Measurements from ENCODE around the gene KCTD19. TPM values are rescaled to one million over a fixed set of nuclear protein-coding genes. Genes with fewer than 3 reads are reported as not detected.
A peak's percentile ranks its signal among the peaks of the same experiment; 100 is the strongest.

The KCTD19 gene
- total and polyA plus RNA-seq, 8 donors, result 0.03 to 3.3 (median 2.2) TPM; not detected in 5

DNA sequence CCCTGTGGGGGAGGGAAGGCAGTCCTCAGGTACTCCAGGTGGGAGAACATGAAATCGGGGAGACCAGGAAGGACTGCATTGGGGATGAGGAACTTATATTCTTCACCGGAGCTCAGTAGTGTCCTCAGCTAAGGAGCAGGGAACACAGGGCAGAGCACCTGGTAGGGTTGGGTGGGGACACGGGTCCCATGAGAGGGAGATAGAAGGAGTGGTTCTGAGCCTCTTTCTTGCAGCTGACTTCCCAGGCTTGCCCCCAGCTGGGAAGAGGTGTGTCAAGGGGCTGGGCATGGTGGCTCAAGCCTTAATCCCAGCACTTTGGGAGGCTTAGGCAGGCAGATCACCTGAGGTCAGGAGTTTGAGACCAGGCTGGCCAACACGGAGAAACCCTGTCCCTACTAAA, 81.4 kb downstream of the KCTD19 start:
- peak overlapping the region in 2 of 4 donors; percentile 83 to 85 for H3K4me3 ChIP-seq
- peaks cover 61 to 87% (median 77%) of the 10 kb centered on the region in 4 donors for H3K4me1 ChIP-seq
- TF ChIP-seq POLR2A (IDR thresholded peaks at IDR 0.05), result no peak
- TF ChIP-seq, protein P1, sequence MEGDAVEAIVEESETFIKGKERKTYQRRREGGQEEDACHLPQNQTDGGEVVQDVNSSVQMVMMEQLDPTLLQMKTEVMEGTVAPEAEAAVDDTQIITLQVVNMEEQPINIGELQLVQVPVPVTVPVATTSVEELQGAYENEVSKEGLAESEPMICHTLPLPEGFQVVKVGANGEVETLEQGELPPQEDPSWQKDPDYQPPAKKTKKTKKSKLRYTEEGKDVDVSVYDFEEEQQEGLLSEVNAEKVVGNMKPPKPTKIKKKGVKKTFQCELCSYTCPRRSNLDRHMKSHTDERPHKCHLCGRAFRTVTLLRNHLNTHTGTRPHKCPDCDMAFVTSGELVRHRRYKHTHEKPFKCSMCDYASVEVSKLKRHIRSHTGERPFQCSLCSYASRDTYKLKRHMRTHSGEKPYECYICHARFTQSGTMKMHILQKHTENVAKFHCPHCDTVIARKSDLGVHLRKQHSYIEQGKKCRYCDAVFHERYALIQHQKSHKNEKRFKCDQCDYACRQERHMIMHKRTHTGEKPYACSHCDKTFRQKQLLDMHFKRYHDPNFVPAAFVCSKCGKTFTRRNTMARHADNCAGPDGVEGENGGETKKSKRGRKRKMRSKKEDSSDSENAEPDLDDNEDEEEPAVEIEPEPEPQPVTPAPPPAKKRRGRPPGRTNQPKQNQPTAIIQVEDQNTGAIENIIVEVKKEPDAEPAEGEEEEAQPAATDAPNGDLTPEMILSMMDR (IDR thresholded peaks at IDR 0.05), result no peak
- TF ChIP-seq POLR2AphosphoS5 (IDR thresholded peaks at IDR 0.05), result no peak
- TF ChIP-seq EP300 (IDR thresholded peaks at IDR 0.05), result no peak
- peaks cover 0 to 24% (median 18%) of the 10 kb centered on the region in 3 donors for H3K27me3 ChIP-seq
- WGBS, 5 donors, result 68 to 76% (median 71%) methylated on average over 4 of the region's 4 CpGs
- H3K27ac ChIP-seq, result peak overlapping the region; percentile 87 to 95 (median 89)
- no peaks in the 10 kb centered on the region for H3K9me3 ChIP-seq
- intact Hi-C loops (cut with DNase I; ENCODE audit: low total_unique reads), result no loop called here
- H3K36me3 ChIP-seq, result no peaks in the 10 kb centered on the region
- DNase-seq, result no peak

- H3K27ac ChIP-seq, result peak overlapping the region; percentile 87 to 95 (median 89)
- 35 to 50% (median 49%) methylated on average over 5 of the region's 5 CpGs for WGBS, 5 donors
- DNase-seq, result peak; percentile 68 to 69
- peaks cover 62 to 93% (median 80%) of the 10 kb centered on the region in 4 donors for H3K4me1 ChIP-seq
- TF ChIP-seq, protein P1 (IDR thresholded peaks at IDR 0.05), result no peak
- TF ChIP-seq POLR2AphosphoS5 (IDR thresholded peaks at IDR 0.05), result peak in 2 of 3 donors; percentile 18 to 22
- peaks cover 0 to 2% (median 1%) of the 10 kb centered on the region in 4 donors for H3K36me3 ChIP-seq
- intact Hi-C loops (cut with DNase I; ENCODE audit: low total_unique reads), result no loop called here
- H3K27me3 ChIP-seq, result peaks cover 0 to 18% (median 13%) of the 10 kb centered on the region in 3 donors
- no peak overlapping the region for H3K4me3 ChIP-seq
- H3K9me3 ChIP-seq, result no peaks in the 10 kb centered on the region
These were observed 82.0 kb downstream of the KCTD19 start for GRCh38 chr16:67244387-67245185.

DNA sequence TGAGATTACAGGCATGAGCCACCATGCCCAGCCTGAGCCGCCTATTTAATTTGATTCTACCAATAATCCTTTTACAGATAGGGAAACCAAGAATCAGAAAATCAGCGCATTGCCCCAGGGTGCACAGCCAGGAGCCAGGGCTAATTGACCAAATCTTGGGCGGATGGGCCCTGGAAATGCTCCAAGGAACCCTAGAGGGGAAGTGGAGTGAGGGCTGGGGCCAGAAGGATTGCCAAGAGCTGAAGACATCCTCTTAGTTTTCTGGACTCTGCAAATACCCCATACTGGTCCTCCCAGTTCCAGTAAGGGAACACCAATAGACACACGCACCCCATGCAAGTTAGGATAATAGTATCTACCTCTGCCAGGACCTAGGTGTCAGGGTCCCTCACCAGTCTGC, 83.1 kb downstream of the KCTD19 start:
- TF ChIP-seq POLR2A (IDR thresholded peaks at IDR 0.05) (no peak), EP300 (IDR thresholded peaks at IDR 0.05) (no peak), POLR2AphosphoS5 (IDR thresholded peaks at IDR 0.05) (no peak)

DNA sequence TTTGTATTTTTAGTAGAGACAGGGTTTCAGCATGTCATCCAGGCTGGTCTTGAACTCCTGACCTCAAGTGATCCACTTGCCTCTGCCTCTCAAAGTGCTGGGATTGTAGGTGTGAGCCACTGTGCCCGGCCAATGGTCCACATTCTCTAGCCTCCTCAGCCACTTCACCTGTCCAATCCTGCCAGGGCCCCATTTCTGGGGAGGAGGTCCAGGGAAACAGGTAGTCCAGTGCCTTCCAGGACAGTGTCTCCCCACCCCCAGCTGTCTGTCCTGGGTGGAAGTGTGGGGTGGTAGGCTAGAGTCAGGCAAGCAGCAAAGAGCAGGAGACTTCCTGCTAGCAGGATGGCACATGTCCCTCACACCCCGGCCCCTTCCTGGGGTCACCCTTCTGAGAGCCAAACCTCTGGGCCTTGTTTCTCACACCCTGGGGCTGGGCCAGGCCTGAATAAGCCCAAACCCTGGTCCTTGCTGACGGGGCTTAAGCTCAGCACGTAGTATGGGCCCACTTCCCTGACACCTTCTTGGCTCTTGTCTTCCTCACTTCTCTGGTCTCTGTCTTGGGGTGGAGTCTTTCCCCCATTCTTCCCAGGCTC, 84.3 kb downstream of the KCTD19 start:
- Histone ChIP-seq H3K27me3 (no peaks in the 10 kb centered on the region), H3K9me3 (no peaks in the 10 kb centered on the region), H3K27ac (peak overlapping the region; percentile 13 to 95 (median 87)), H3K36me3 (peaks cover 22 to 26% (median 25%) of the 10 kb centered on the region in 4 donors), H3K4me1 (peaks cover 45 to 76% (median 61%) of the 10 kb centered on the region in 4 donors), H3K4me3 (no peak overlapping the region)
- no peak for DNase-seq
- WGBS, 5 donors, result 72 to 90% (median 86%) methylated on average over 4 of the region's 4 CpGs
- TF ChIP-seq POLR2AphosphoS5 (IDR thresholded peaks at IDR 0.05), result no peak
- TF ChIP-seq, protein P1 (IDR thresholded peaks at IDR 0.05), result no peak
- no peak for TF ChIP-seq POLR2A (IDR thresholded peaks at IDR 0.05)
- no peak for TF ChIP-seq EP300 (IDR thresholded peaks at IDR 0.05)
- intact Hi-C loops (cut with DNase I; ENCODE audit: low total_unique reads), result no loop called here

More for the DNA sequence above, 83.1 kb downstream of the KCTD19 start:
- Histone ChIP-seq H3K36me3 (peaks cover 10 to 13% (median 12%) of the 10 kb centered on the region in 4 donors), H3K9me3 (no peaks in the 10 kb centered on the region), H3K27ac (peak overlapping the region; percentile 32 to 95 (median 89)), H3K27me3 (peaks cover 0 to 6% (median 4%) of the 10 kb centered on the region in 3 donors), H3K4me3 (no peak overlapping the region), H3K4me1 (peaks cover 55 to 86% (median 71%) of the 10 kb centered on the region in 4 donors)
- 78 to 88% (median 83%) methylated on average over 4 of the region's 4 CpGs for WGBS, 5 donors
- intact Hi-C loops (cut with DNase I; ENCODE audit: low total_unique reads), result no loop called here
- DNase-seq, result no peak

All from stomach (tissue), 9 donors.